ENCODE data around the gene CHST8. TPM values are rescaled to one million over a fixed set of nuclear protein-coding genes. Genes with fewer than 3 reads are reported as not detected.

Gene CHST8
- total RNA-seq, 1 experiment from 2014 or later = not detected

- Histone ChIP-seq H3F3A (ENCODE audit: insufficient read depth, low read depth) (no peaks in the 10 kb centered on the region), H3K36me3 (ENCODE audit: low read depth) (no peaks in the 10 kb centered on the region), H3K4me3 (no peak overlapping the region), H3K9me2 (ENCODE audit: insufficient read depth) (no peaks in the 10 kb centered on the region), H3K27me3 (ENCODE audit: insufficient read depth, low read depth) (peaks cover 73% of the 10 kb centered on the region), H3K9me3 (ENCODE audit: insufficient read depth, low read depth) (no peaks in the 10 kb centered on the region), H3K4me1 (replicated peaks; ENCODE audit: insufficient read depth) (no peaks in the 10 kb centered on the region), H3K27ac (no peak overlapping the region), H3K4me2 (no peak overlapping the region), H2AFZ (no peak overlapping the region), H3K79me2 (ENCODE audit: low read depth) (no peaks in the 10 kb centered on the region), H4K20me1 (ENCODE audit: insufficient read depth) (no peaks in the 10 kb centered on the region)
- no TSS peak for BruUV-seq (replicated peaks)
- intact Hi-C loops (cut with micrococcal nuclease; ENCODE audit: unreplicated experiment) = no loop called here
- no peak for DNase-seq
- CTCF ChIA-PET = no interaction called here
- POLR2A ChIA-PET (ENCODE audit: unreplicated experiment) = no interaction called here
- no peak for TF ChIP-seq CTCF (conservative IDR thresholded peaks at IDR 0.05)
- TF ChIP-seq EZH2 (IDR thresholded peaks at IDR 0.05; ENCODE audit: low read depth) = no peak
Measured at GRCh38 chr19:33720155-33720493, 98.4 kb downstream of the CHST8 start.

GRCh38 chr19:33720691-33721682 lies 99.2 kb downstream of the CHST8 start:
- intact Hi-C loops (cut with micrococcal nuclease; ENCODE audit: unreplicated experiment) = no loop called here
- no peaks in the 10 kb centered on the region for H4K20me1 ChIP-seq (ENCODE audit: insufficient read depth)
- no TSS peak for BruUV-seq (replicated peaks)
- no peak for TF ChIP-seq CTCF (conservative IDR thresholded peaks at IDR 0.05)
- TF ChIP-seq EZH2 (IDR thresholded peaks at IDR 0.05; ENCODE audit: low read depth) = no peak
- no peaks in the 10 kb centered on the region for H3K4me1 ChIP-seq (replicated peaks; ENCODE audit: insufficient read depth)
- H3K27me3 ChIP-seq (ENCODE audit: insufficient read depth, low read depth) = peaks cover 73% of the 10 kb centered on the region
- H3K4me2 ChIP-seq = no peak overlapping the region
- H3K79me2 ChIP-seq (ENCODE audit: low read depth) = no peaks in the 10 kb centered on the region
- POLR2A ChIA-PET (ENCODE audit: unreplicated experiment) = no interaction called here
- DNase-seq = no peak
- H3K4me3 ChIP-seq = no peak overlapping the region
- no peaks in the 10 kb centered on the region for H3K9me2 ChIP-seq (ENCODE audit: insufficient read depth)
- CTCF ChIA-PET = no interaction called here
- H3F3A ChIP-seq (ENCODE audit: insufficient read depth, low read depth) = no peaks in the 10 kb centered on the region
- no peak overlapping the region for H2AFZ ChIP-seq
- no peak overlapping the region for H3K27ac ChIP-seq
- H3K9me3 ChIP-seq (ENCODE audit: insufficient read depth, low read depth) = no peaks in the 10 kb centered on the region
- no peaks in the 10 kb centered on the region for H3K36me3 ChIP-seq (ENCODE audit: low read depth)

- Histone ChIP-seq H2AFZ (no peak overlapping the region), H3K9me3 (ENCODE audit: insufficient read depth, low read depth) (no peaks in the 10 kb centered on the region), H3K4me2 (no peak overlapping the region), H3K27me3 (ENCODE audit: insufficient read depth, low read depth) (peaks cover 73% of the 10 kb centered on the region), H3K79me2 (ENCODE audit: low read depth) (no peaks in the 10 kb centered on the region), H3K27ac (no peak overlapping the region), H4K20me1 (ENCODE audit: insufficient read depth) (no peaks in the 10 kb centered on the region), H3K4me1 (replicated peaks; ENCODE audit: insufficient read depth) (no peaks in the 10 kb centered on the region), H3K36me3 (ENCODE audit: low read depth) (no peaks in the 10 kb centered on the region), H3F3A (ENCODE audit: insufficient read depth, low read depth) (no peaks in the 10 kb centered on the region), H3K9me2 (ENCODE audit: insufficient read depth) (no peaks in the 10 kb centered on the region), H3K4me3 (no peak overlapping the region)
- no peak for DNase-seq
- CTCF ChIA-PET = no interaction called here
- intact Hi-C loops (cut with micrococcal nuclease; ENCODE audit: unreplicated experiment) = no loop called here
- BruUV-seq (replicated peaks) = no TSS peak
- POLR2A ChIA-PET (ENCODE audit: unreplicated experiment) = no interaction called here
- TF ChIP-seq CTCF (conservative IDR thresholded peaks at IDR 0.05) (no peak), EZH2 (IDR thresholded peaks at IDR 0.05; ENCODE audit: low read depth) (no peak)
Measured at GRCh38 chr19:33721735-33722297, 100.1 kb downstream of the CHST8 start.
